Spleen (tissue), 11 donors: ENCODE data around the gene RRAGD. TPM values are rescaled to one million over a fixed set of nuclear protein-coding genes. Genes with fewer than 3 reads are reported as not detected.

Source experiments
- DNase-seq: peaks from one replicate; pipeline ENCODE4 v3.0.0-alpha.2; 2020
- H3K27ac ChIP-seq, 8 donors: fragments of 200-600 bp; sonication (generic) in 7 of 8; 1 replicate in 4 of 8; 2 replicates in 4 of 8; pipeline versions ENCODE4 v1.5.0 to v1.8.0; 2016 to 2021; ENCODE audit warnings: inconsistent platforms in 4 of 8, mild to moderate bottlenecking in 4 of 8, moderate library complexity in 1 of 8
- H3K27me3 ChIP-seq, 7 donors: fragments of 200-600 bp; sonication (generic) in 6 of 7; replicated peaks in 1 of 7; 1 replicate in 4 of 7; 2 replicates in 3 of 7; pipeline versions ENCODE4 v1.5.0 to v1.8.0; 2016 to 2021; ENCODE audit warnings: inconsistent platforms in 3 of 7, mild to moderate bottlenecking in 1 of 7
- H3K36me3 ChIP-seq, 6 donors: fragments of 200-600 bp; sonication (generic) in 5 of 6; 1 replicate in 4 of 6; 2 replicates in 2 of 6; pipeline versions ENCODE4 v1.5.0 to v1.8.0; 2016 to 2021; ENCODE audit warnings: inconsistent platforms in 2 of 6
- H3K4me1 ChIP-seq, 6 donors: fragments of 200-600 bp; sonication (generic) in 5 of 6; 1 replicate in 3 of 6; 2 replicates in 3 of 6; pipeline versions ENCODE4 v1.5.0 to v1.8.0; 2016 to 2021; ENCODE audit warnings: inconsistent platforms in 3 of 6
- H3K4me3 ChIP-seq, 8 donors: fragments of 200-600 bp; sonication (generic) in 7 of 8; 1 replicate in 4 of 8; 2 replicates in 4 of 8; pipeline versions ENCODE4 v1.5.0 to v1.8.0; 2016 to 2021; ENCODE audit warnings: inconsistent platforms in 4 of 8, mild to moderate bottlenecking in 4 of 8, moderate library complexity in 2 of 8
- H3K9me3 ChIP-seq, 8 donors: fragments of 200-600 bp; sonication (generic) in 7 of 8; 1 replicate in 4 of 8; 2 replicates in 4 of 8; pipeline versions ENCODE4 v1.5.0 to v1.8.0; 2016 to 2021; ENCODE audit warnings: inconsistent platforms in 4 of 8
- CTCF ChIP-seq, 11 experiments: fragments of 200-600 bp in 7 of 11; fragments of 450-650 bp in 4 of 11; sonication (generic) in 4 of 11; IDR thresholded peaks in 8 of 11; conservative IDR thresholded peaks in 3 of 11; 1 replicate in 7 of 11; 2 replicates in 4 of 11; pipeline versions ENCODE4 v1.4.0 to v1.8.0; 2016 to 2021; ENCODE audit warnings: antibody characterized with exemption in 11 of 11, inconsistent platforms in 4 of 11, mild to moderate bottlenecking in 1 of 11
- POLR2A ChIP-seq, 3 donors: fragments of 450-650 bp; IDR thresholded peaks; one replicate each; pipeline ENCODE4 v1.5.1; 2017; ENCODE audit warnings: antibody characterized with exemption in 3 of 3, mild to moderate bottlenecking in 1 of 3
- POLR2AphosphoS5 ChIP-seq, 3 donors: sonication (generic); formaldehyde crosslinking; IDR thresholded peaks; one replicate each; pipeline ENCODE4 v1.5.1; 2017; ENCODE audit warnings: antibody characterized with exemption in 3 of 3
- WGBS, 5 donors: extraction: QIAGEN DNeasy Blood & Tissue Kit in 3 of 5; methylation state at CpG; one replicate each; pipeline versions ENCODE4 v1.1.5 to v1.1.7; 2013 to 2018; 5-methylcytosine and 5-hydroxymethylcytosine counted together
- intact Hi-C: fragments of 100-400 bp; cut with DNase I; formaldehyde crosslinking; loops from one replicate; pipeline ENCODE4 v1.15.0; 2023; ENCODE audit warnings: low total_unique reads
- polyA plus RNA-seq, 3 donors: library from polyadenylated mRNA; stranded (reverse); fragments of 200-250 nt; gene quantifications; one replicate each; pipeline ENCODE4 v1.2.1, GENCODE V29; 2013
- total RNA-seq, 7 donors: library from RNA; depleted of rRNA in 3 of 7; stranded (reverse); fragments of >200 nt in 3 of 7; fragmentation: NEBNext Ultra II Directional in 4 of 7; extraction: Animal tissue kit (Norgen Biotek cat#: 25700) in 4 of 7; gene quantifications; one replicate each; pipeline versions ENCODE4 v1.1.0 to v1.2.1, GENCODE V29; 2016 to 2021
- donor health status: healthy with polysubstance abuse.
- donor health status: DM: no; HTN: no; CAD: no; lungs with moderate emphysema.
- donor health status: DM: no; HTN: no; CAD: no.
- donor health status: Bipolar disorder and iron deficiency.
- donor health status: healthy.
- donor health status: DM: no; HTN: no; CAD: no.
- donor health status: DM: yes; HTN: yes; CAD: no.

The RRAGD gene
- total and polyA plus RNA-seq, 10 donors = 3.1 to 26.5 (median 15.4) TPM

- no peak overlapping the region for H3K4me3 ChIP-seq
- H3K9me3 ChIP-seq = no peaks in the 10 kb centered on the region
- TF ChIP-seq POLR2A (IDR thresholded peaks at IDR 0.05) (no peak), POLR2AphosphoS5 (IDR thresholded peaks at IDR 0.05) (no peak), CTCF (IDR thresholded peaks at IDR 0.05 in 8 of 11, conservative IDR thresholded peaks at IDR 0.05 in 3 of 11) (no peak)
- intact Hi-C loops = no loop called here
- H3K27ac ChIP-seq = no peak overlapping the region
- H3K27me3 ChIP-seq = no peaks in the 10 kb centered on the region
- 75 to 90% (median 80%) methylated on average over 5 of the region's 5 CpGs for WGBS, 5 donors
- H3K36me3 ChIP-seq = no peaks in the 10 kb centered on the region
- no peak for DNase-seq
- no peaks in the 10 kb centered on the region for H3K4me1 ChIP-seq
Measured at GRCh38 chr6:89443658-89444057, 31.6 kb upstream of the RRAGD start.

GRCh38 chr6:89440200-89440599 lies 28.1 kb upstream of the RRAGD start:
- Histone ChIP-seq H3K4me1 (peaks cover 0 to 8% (median 2%) of the 10 kb centered on the region in 6 donors), H3K4me3 (no peak overlapping the region), H3K27me3 (no peaks in the 10 kb centered on the region), H3K27ac (no peak overlapping the region), H3K36me3 (no peaks in the 10 kb centered on the region), H3K9me3 (no peaks in the 10 kb centered on the region)
- no peak for TF ChIP-seq CTCF (IDR thresholded peaks at IDR 0.05 in 8 of 11, conservative IDR thresholded peaks at IDR 0.05 in 3 of 11)
- no peak for TF ChIP-seq POLR2A (IDR thresholded peaks at IDR 0.05)
- intact Hi-C loops = no loop called here
- 94 to 98% (median 97%) methylated on average over 3 of the region's 3 CpGs for WGBS, 5 donors
- no peak for DNase-seq

- no peak for TF ChIP-seq POLR2A (IDR thresholded peaks at IDR 0.05)
- no peak for TF ChIP-seq CTCF (IDR thresholded peaks at IDR 0.05 in 8 of 11, conservative IDR thresholded peaks at IDR 0.05 in 3 of 11)
- TF ChIP-seq POLR2AphosphoS5 (IDR thresholded peaks at IDR 0.05) = no peak
- H3K36me3 ChIP-seq = no peaks in the 10 kb centered on the region
- H3K27me3 ChIP-seq = no peaks in the 10 kb centered on the region
- no peaks in the 10 kb centered on the region for H3K9me3 ChIP-seq
- WGBS, 5 donors = 96 to 99% (median 97%) methylated on average over 2 of the region's 2 CpGs
- intact Hi-C loops = loop anchor here (10.0 kb wide), 1 partner anchor 166 kb away; no protein-coding TSS in a partner anchor
- no peak overlapping the region for H3K27ac ChIP-seq
- no peak overlapping the region for H3K4me3 ChIP-seq
- no peak for DNase-seq
- H3K4me1 ChIP-seq = peaks cover 0 to 17% (median 5%) of the 10 kb centered on the region in 6 donors
Measured at GRCh38 chr6:89439014-89439413, 26.9 kb upstream of the RRAGD start.

DNA sequence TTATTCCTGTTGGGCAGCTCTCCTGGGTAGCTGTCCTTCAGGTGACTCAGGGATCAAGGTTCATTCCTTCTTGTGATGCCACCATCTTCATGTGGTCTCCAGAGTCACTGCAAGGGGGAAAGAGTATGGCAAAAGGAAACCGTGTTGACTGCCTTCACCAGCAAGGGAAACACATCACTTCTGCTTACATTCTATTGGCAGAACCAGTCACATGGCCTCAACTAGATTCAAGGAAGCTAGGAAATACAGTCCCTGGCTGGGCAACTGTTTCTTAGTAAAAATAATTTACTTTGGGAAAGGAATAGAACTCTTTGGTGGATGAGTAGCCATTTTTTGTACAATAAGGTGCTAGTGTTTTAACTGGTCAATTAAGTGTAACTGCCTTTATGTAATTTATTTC lies 26.2 kb upstream of the RRAGD start:
- DNase-seq = no peak
- intact Hi-C loops = loop anchor here (10.0 kb wide), 1 partner anchor 167 kb away; no protein-coding TSS in a partner anchor
- no peak overlapping the region for H3K27ac ChIP-seq
- no peaks in the 10 kb centered on the region for H3K36me3 ChIP-seq
- H3K9me3 ChIP-seq = no peaks in the 10 kb centered on the region
- no peaks in the 10 kb centered on the region for H3K27me3 ChIP-seq
- peaks cover 0 to 24% (median 12%) of the 10 kb centered on the region in 6 donors for H3K4me1 ChIP-seq
- WGBS, 5 donors = 58 to 83% (median 70%) methylated on average over 1 of the region's 1 CpG
- TF ChIP-seq POLR2A (IDR thresholded peaks at IDR 0.05) (no peak), POLR2AphosphoS5 (IDR thresholded peaks at IDR 0.05) (no peak), CTCF (IDR thresholded peaks at IDR 0.05 in 8 of 11, conservative IDR thresholded peaks at IDR 0.05 in 3 of 11) (no peak)
- H3K4me3 ChIP-seq = no peak overlapping the region
